Measurements from ENCODE around the gene ZNF474. TPM values are rescaled to one million over a fixed set of nuclear protein-coding genes. Genes with fewer than 3 reads are reported as not detected.

ZNF474 gene
- total RNA-seq, 1 donor from 2014 or later, result 0.23 TPM

DNA sequence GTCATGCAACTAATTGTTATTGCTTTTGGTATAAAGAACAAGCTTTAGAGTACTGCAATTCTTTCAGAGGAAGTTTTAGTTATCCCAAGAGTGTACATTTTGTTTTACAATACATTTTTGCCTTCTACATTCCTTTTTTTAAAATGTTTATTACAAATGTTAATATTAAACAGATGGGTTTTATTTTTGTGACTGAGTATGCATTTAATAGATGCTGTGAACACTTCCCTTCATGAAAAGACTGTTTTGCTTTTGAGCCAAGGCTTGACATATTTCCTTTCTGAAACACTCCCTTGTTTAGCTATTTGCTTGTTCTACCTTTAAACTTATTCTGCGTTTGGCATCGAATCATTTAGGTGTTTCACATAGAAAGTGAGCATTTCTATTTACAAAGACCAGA is 14.8 kb upstream of the ZNF474 start:
- no peak for DNase-seq (ENCODE audit: extremely low read depth, low read depth, low spot score)

DNA sequence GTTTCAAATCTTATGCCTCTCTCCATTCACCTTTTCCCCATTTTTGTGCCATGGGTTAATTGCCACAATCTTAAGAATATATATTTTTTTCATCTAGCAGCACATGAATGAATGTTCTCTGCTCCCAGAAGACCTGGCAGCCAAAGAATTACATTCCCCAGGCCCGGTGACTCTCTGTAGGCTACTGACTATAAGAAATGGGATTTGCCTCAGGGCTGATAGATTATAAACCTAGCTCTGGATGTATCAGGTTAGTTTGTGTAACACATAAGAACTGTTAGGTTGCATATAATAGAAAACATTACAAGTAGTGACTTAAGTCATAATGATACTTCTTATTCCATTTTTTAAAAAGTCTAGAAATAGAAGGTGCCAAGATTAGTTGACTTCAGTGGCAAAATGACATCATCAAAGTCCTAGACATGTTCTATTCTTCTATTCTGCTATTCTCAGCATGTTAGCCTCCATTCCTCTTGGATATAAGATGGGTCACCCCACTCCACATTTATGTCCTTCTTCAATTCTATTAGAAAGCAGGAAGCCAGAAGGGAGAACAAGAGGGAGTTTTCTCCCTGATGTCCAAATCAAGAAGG is 10.9 kb upstream of the ZNF474 start:
- no peak for DNase-seq (ENCODE audit: extremely low read depth, low read depth, low spot score)

DNA sequence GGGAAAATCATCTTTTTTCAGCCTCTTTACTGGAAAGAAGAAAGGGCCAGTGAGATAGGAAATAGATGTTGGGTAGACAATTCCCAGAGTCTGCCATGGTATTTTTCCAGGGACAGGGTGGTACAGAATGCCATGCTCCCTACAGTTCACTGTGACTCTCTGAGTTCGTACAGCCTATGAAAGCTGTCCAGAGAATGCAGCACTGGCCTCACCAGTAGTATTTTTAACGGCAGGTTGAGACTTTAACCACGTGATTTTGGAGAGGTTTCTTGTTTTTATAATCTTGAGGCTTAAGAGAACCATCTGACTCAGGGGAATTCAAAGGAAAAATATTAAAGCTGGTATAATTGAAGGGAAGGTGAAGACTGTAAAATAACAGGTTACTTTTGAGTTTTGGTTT is 10.1 kb upstream of the ZNF474 start:
- DNase-seq (ENCODE audit: extremely low read depth, low read depth, low spot score), result no peak

DNA sequence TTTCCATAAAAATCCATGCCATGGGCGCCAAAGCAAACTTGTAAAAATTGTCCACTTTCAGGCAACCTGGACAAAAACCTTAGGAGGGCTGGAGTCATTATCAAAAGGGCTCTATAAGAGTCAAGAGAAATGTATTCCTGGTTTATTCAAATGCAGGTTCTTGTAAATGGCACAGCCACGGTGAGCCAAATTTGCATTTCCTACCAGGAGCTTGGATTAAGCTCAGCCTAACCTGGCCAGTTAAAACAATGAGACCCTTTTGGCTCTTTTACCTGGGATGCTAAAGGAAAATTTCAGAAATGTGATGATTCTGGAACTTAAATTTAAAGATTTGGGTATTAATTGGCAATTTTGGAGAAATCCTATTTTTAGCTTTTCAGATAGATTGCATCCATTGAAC is 8.9 kb upstream of the ZNF474 start:
- no peak for DNase-seq (ENCODE audit: extremely low read depth, low read depth, low spot score)

DNA sequence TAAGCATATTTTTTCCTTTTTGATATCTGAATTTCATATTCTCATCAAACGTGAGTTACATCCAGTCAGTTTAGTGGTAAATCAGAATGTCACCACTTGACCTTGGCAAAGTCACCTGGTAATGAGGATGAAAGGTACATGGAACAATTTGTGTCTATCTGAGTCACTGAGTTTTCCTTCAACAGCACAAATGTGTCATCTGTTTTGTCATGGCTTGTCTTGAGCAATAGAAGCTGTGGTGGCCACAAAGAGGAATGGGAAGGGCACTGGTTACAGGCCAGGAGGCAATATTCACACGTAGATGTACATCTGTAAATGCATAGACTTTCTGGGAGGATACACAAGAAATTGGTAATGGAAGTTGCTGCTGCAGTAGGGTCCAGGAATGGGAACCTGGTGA is 8.4 kb upstream of the ZNF474 start:
- DNase-seq (ENCODE audit: extremely low read depth, low read depth, low spot score), result no peak

DNA sequence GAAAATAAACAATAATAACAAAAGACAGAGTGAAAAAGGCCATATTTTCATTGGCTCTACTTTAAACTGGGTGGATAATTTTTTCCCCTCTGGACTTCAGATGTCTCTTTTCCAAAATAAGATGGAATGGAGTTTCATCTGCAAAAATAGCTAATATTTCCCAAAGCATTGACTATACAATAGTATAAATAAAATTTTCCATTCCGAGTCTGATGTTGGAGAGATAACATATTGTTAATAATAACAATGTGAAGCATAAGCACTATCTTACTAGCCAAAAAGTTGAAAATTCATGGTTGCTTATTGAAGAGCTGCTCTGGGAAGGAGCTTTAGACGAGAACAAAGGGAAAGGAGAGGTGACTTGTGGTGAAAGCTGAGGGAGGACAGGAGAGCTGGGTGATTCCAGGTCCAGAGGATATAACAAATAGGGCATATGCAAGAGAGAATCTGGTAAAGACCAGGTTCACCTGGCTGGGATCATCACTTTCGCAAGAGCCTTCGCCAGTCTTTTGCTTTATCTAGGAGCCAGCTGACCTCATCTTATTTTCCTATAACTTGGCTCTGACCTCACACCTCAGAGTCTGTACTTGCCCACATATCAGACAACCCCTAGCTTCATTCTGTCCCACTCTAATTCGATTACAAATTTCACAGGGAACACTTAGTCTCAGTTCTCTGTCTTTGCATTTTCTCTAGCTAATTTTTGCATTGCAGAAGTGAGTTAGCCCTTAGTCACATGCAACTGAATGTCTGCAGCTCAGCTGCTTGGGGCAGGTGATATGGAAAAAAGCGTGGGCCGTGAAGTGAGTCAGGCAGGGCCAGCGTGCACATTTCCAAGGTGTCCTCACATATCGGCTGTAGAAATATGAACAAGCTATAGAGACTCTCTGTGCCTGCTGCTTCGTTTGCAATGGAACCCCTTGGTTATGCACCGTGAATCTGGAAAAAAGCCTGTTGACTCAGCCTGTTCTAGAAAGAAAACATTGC is 7.6 kb upstream of the ZNF474 start:
- no peak for DNase-seq (ENCODE audit: extremely low read depth, low read depth, low spot score)

DNA sequence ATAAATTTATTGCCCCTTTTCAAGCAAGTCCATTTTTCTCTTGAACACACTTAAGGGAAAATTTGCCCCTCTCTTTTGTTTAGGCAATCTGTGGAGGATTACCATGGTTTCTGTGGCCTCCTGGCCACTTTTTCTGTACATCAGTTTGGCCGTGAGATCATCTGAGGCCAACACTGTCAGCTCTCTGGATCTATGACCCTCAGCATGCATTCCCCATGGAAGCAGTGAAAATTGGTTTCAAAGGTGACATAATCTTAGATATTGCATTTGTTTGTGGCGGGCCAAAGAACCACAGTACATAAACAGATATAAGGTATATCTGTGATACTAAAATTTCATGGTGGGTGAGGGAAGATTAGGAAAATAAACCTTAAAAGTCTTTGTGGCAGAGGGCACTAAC is 4.6 kb upstream of the ZNF474 start:
- no peak for DNase-seq (ENCODE audit: extremely low read depth, low read depth, low spot score)

DNA sequence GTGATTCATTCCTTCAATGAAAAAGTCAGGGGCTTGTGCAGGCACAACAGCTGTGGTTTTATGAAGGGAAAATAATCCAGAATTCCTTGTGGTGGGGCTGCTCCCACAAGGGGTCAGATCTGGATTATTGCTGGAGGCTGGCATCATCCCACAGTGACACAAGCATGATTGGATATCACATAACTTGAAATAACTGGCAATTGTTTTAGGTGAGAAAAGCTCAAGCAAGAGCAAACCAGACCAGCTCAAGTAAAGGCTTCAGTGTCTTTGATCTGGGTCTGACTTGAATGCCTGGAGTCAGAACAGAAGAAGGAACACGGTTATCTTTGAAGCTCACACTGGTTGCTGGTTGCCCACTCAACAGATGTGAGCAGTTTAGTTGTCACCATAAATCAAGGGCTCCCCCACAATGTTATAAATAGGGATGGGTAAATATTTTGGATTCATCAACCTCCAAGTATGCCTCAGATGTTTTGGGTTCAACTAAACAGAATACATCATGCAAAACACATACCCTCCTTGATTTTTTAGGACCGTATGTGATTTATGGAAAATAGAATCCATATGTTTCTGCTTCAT is 3.1 kb upstream of the ZNF474 start:
- DNase-seq (ENCODE audit: extremely low read depth, low read depth, low spot score), result no peak

DNA sequence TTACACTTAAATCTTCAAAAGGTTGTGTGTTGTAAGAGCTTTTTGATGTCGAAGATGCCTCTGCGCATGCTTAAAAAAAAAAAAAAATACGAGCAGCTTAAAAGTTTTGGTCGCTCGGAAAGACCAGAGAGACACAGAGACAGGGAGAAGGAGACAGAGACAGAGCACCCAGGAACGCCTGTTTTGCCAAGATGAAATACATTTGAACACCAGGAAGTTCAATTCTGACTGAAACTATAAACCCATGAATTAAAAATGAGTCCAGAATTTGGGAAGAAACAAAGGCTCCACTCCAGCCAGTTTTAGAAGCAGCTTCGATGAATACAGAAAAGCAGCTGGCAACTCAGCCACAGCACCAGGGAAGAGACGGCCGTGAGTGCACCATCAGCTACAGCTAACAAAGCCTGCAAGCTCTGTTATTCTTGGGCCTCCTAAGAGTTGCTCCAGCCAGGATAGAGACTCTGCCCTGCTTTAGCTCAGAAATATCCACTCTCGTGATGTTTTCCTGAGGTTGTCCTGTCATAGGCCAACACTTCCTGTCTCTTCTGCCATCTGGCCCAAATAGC is 2.5 kb upstream of the ZNF474 start:
- no peak for DNase-seq (ENCODE audit: extremely low read depth, low read depth, low spot score)

DNA sequence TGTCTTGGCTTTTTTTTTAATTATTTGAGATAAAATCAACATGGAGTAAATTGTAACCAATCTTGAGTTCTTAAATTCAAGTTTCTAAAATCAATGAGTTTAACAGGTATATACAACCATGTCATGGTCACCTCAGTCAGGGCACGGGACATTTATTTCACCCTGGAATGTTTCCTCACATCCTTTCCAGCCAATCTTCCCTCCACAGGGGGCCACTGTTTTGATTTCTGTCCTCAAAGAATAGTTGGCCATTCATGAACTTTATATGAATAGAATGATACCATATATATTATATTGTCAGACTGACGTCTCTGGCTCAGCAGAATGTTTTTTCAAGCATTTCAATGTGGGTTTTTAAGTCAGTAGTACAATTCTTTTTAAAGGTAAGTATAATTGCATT is 806 bp downstream of the ZNF474 start:
- DNase-seq (ENCODE audit: extremely low read depth, low read depth, low spot score), result no peak

DNA sequence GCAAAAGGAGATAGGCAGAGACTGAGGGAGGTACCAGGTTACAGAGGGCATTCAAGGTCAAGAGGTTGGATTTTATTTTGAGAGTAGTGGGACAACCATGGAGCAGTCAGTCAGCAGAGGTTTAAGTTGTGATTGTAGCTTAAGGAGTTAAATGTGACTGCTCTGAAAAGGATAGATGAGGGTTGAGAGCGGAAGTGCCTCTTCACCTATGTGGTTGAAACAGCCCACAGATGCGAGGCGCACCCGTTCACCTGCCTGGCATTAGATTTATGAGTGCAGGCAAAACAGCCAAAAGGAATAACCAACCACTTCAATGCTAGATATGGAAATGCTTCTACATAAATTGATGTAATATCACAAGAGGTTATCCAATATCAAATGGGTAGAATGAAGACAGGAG is 8.4 kb downstream of the ZNF474 start:
- DNase-seq (ENCODE audit: extremely low read depth, low read depth, low spot score), result no peak

DNA sequence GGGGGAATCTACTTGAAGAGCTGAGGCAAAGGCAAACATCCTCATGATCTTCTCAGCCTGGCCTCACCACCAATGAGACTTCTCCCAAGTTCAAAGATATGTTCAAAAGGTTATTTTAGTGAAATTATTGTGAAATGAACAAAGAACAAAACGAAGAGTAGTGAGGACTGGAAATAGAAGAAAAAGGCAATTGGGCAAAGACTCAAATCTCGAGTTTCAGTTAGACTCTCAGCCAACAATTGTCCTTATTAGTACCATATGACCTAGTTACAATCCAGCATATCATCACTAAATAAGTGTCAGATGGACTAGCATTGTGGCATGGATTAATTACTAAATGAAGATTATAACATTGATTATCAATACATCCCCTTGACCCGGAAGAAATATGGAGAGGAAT is 9.0 kb downstream of the ZNF474 start:
- DNase-seq (ENCODE audit: extremely low read depth, low read depth, low spot score), result no peak

DNA sequence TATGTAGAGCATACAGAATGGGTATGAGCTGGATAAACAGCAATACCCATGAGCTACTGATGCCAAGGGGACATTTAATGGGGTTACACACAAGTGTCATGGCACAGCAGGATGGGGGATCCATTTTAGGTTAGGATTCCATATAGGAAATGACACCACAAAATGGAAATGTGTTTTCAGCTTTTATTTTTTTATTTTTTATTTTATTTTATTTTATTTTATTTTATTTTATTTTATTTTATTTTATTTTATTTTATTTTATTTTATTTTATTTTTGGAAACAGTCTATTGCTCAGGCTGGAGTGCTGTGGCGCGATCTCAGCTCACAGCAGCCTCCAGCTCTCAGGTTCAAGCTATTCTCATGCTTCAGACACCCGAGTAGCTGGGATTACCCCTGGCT is 11.6 kb downstream of the ZNF474 start:
- no peak for DNase-seq (ENCODE audit: extremely low read depth, low read depth, low spot score)

DNA sequence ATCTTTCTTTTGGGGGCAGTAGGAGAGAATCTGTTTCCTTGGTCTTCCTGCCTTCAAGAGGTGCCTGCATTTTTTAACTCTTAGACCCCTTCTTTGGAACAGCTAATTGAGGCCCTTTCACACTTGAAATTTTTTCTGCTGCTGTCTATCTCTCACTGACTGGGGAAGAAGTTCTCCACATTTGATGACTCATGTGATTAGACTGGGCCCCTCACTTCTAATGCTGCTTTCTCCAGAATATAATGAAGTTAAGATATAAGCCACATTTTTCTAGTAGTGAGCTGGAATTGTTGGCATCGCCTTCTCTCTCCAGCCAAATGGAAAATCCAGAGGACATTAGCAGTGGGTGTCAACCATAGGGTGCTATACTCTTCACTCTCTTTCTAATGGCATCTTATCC is 12.4 kb downstream of the ZNF474 start:
- no peak for DNase-seq (ENCODE audit: extremely low read depth, low read depth, low spot score)

DNA sequence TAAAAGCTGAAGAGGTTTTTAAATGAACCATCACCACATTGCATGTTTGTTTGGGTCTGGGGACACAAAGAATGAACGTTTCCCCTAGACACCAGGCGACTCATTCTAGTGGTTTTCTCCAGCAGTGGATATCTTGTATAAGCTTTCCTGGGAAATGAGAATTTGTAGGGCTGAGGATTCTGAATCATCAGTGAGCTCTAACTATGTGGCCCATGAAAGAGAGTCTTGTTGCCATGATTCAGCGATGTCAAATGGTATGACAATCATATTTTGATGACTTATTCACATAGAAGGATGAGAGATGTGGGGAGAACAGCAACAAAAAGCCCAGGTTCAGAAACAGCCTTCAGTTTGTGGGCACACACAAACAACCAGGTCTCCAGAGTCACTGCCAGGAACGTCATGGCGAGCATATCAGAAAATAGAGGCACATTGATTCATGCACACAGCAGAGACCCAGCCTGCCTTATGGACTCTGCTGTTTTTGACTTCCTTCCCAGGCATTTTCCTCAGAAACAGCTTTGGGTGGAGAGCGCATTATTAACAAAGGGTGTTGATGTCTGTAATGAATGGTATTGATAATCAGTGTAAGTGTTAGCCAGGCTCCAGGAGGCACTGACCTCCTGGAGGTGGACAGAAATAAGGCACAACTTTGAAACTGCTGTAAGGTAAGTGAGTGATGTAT is 13.3 kb downstream of the ZNF474 start:
- no peak for DNase-seq (ENCODE audit: extremely low read depth, low read depth, low spot score)

DNA sequence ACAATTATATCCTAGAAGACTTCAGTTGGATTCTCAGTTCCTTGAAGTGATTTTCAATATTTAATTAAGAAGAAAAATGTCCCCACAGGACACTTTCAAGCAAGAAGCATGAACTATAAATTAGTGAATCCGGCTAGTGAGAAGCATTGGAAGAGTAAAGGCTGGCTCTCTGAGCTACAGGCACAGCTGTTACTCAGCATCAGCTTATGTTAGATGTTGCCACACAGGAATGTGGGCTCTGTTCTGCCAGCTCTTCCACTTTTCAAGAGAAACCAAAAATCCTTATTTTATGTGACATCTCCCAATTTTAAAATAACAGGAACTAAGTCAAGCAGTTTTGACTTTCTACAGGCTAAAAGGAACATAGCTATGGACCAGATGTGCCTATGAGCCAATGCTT is 14.9 kb downstream of the ZNF474 start:
- DNase-seq (ENCODE audit: extremely low read depth, low read depth, low spot score), result no peak

DNA sequence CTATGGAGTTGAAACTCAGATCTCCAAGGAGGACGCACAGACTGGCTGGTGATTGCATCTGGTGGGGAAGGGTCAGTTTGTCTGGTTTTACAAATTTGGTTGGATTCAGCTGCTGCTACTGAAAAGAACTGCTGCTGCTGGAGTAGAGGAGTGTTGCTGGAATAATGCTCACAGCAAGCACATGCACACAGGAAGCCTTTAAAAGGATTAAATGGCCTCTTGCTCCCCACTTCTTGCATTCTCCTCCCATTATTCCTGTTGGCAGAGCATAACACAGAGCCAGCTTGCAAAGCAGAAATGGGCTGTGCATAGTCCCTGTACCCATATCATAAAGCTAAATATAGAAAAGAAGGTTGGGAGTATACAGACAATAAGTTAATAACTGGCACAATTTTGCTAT is 16.6 kb downstream of the ZNF474 start:
- no peak for DNase-seq (ENCODE audit: extremely low read depth, low read depth, low spot score)

DNA sequence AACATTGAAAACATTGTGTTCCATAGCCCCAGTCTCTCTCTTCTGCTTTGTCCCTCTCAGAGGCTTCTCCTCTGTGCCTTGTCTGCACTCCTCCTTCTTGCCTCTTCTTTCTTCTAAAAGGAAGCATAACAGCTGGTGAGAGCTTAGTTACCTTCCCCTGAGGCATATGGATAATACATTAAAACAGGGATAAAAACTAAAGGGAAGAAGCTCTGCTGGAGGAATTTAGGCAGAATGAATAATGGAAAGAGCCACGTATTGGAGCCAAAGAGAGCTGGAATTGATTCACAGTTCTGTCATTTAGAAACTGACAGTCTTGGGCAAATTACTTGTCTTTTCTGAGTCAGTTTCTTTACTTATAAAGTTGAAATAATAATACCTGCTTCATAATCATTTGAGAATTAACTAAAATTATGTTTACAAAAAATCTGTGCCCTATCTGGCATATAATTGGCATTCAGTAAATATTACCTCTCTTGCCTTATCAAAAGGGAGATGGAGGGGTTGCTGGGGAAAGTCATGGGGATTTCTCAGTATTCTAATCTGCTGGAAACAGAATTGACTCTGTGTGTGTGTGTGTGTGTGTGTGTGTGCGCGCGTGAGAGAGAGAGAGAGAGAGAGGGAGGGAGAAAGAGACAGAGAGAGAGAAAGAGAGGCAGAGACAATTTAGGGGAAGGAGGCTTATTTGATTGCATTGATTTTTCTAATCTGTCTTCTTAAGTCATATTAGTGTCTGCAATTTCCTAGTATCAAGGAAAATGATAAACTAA is 20.2 kb downstream of the ZNF474 start:
- DNase-seq (ENCODE audit: extremely low read depth, low read depth, low spot score), result no peak

DNA sequence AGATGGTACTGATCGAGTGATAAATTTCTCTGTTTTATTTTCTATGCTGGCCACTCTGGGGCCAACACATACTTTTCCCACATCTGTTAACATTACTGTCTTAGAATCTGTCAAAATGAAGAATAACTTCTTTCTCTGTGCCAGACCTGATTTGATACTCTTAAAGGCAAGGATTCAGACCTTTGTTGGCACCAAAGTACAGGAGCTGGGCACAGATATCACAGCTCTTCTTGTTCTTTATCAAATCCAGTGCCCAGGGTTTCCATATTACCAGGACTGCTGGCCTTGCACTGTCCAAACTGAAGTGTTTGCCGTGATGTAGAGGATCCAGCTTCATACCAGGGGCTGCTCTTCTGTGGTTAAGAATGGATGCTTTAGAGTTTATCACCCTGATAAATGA is 20.9 kb downstream of the ZNF474 start:
- DNase-seq (ENCODE audit: extremely low read depth, low read depth, low spot score), result no peak

DNA sequence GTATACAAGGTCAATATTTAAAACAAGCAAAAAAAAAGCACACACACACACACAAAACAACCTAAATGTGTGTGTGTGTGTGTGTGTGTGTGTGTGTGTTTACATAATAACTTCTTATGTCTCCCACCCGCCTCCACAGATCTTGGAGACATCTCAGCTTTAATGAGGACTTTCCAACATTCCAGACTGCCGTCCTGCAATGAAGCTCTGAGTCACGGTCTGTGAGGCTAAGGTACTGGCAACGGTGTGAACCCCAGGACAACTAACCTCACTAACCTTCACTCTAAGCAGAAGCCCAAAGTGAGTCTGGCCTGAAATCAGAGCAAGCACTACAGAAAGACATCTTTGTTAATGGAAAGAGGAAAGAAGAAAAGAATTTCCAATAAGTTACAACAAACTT is 22.3 kb downstream of the ZNF474 start:
- DNase-seq (ENCODE audit: extremely low read depth, low read depth, low spot score), result no peak

All from glomerular endothelial cell (primary cell).